Activated T-cell treated with anti-CD3 and anti-CD28 coated beads, Interleukin-2, amount 50 U/mL, for 4 hours (primary cell): ENCODE measurements around the gene SLC8A1. TPM values are rescaled to one million over a fixed set of nuclear protein-coding genes. Genes with fewer than 3 reads are reported as not detected.
"Not testable (repeated sequence)": the region's sequence is repeated elsewhere in the genome, so short reads cannot be mapped to it uniquely, and the experiment has no call there.

Experiments
- ATAC-seq, 2 donors: fragments of 200-7000 bp; cut with Tn5 transposase; one replicate each; pipeline ENCODE4 v1.10.0; 2021
- DNase-seq: peaks from one replicate; pipeline ENCODE4 v3.0.0-alpha.2; 2020
- H3K27me3 Mint-ChIP-seq: one replicate; pipeline ENCODE4 v1.8.0; 2021; ENCODE audit warnings: low read depth, mixed read lengths
- H3K36me3 Mint-ChIP-seq: one replicate; pipeline ENCODE4 v1.8.0; 2022; ENCODE audit warnings: mixed read lengths; ENCODE audit not compliant: insufficient read depth
- H3K4me1 Mint-ChIP-seq: one replicate; pipeline ENCODE4 v1.8.0; 2021; ENCODE audit warnings: low read depth, mixed read lengths
- H3K4me3 Mint-ChIP-seq: one replicate; pipeline ENCODE4 v1.8.0; 2021; ENCODE audit warnings: mild to moderate bottlenecking, moderate library complexity, mixed read lengths
- H3K9me3 Mint-ChIP-seq: one replicate; pipeline ENCODE4 v1.8.0; 2021; ENCODE audit warnings: mixed read lengths
- total RNA-seq, 3 donors: library from RNA; stranded (reverse); gene quantifications; one replicate each; pipeline ENCODE4 v1.2.1, GENCODE V29; 2021

The SLC8A1 gene
- total RNA-seq, 3 donors from 2014 or later: 0.08 to 0.28 (median 0.26) TPM

DNA sequence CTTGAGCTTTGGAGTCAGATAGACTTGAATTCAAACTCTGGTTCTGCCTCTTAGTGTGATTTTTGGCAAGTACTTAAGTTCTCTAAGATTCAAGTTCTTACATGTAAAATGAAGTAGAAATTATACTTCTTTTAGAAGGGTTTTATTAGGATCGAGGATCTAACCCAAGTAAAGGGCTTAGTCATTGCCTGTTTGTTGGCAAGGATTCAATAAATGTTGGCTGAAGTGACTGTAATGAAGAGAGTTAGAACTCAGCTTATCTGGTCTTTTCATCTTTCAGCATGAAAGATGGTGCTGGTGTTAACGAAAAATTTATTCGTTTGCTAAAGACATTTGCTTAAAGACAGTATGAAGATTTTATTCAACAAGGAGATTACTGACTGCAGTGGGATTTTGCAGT is 356.9 kb downstream of the SLC8A1 start:
- Mint-ChIP-seq H3K4me1 (no peaks in the 10 kb centered on the region), H3K9me3 (no peaks in the 10 kb centered on the region), H3K4me3 (no peak overlapping the region), H3K27me3 (no peaks in the 10 kb centered on the region), H3K36me3 (no peaks in the 10 kb centered on the region)
- ATAC-seq (no peak), DNase-seq (no peak)

DNA sequence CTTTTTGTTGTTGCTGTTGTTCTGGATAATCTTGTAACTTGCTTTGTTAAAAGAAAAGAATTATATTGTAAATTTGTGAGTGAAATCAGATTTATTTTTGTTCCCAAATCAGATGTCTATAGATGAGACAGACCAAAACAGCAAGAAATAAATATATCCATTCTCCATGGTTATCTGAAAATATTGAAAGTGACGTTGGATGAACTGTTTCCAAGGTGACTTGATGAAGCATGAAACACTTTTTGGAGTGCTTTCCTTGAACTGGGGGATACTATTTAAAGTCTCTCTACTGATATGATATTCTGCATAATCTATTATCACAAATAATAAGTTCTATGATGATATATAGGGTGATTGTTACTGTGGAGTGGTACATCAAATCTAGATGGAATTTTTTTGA is 357.4 kb downstream of the SLC8A1 start:
- Mint-ChIP-seq H3K4me1 (no peaks in the 10 kb centered on the region), H3K4me3 (no peak overlapping the region), H3K27me3 (no peaks in the 10 kb centered on the region), H3K36me3 (no peaks in the 10 kb centered on the region), H3K9me3 (no peaks in the 10 kb centered on the region)
- ATAC-seq (no peak), DNase-seq (no peak)

DNA sequence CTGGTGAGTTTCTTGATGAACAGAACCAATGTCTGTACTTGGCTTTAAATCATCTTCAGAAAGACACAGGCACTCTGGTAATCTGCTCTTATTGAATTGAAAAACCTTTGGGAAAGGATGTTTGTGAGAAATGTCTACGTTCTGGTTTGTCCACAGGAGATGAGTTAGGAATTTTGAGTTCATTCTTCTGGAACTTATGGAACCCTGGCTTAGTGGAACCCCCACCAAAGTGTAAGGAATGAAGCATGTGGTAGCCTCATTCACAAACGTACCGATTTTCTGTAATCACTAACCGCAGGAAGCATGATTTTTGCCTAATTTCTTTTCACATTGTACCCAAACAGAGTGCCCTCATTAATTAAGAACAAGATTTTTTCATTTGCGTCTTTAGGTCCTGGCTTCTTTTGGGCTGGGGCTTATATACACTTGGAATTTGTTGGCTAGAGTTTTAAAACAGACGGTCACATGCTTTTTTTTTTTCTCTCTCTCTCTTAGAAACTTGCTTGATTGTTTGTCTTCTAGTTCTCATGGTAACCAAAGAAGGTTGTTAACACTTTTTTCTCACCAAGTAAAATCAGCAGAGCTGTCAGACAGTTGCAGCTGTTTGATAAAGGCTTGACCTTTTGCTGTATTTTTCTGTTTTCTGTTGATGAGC is 358.7 kb downstream of the SLC8A1 start:
- H3K4me3 Mint-ChIP-seq: no peak overlapping the region
- no peak for DNase-seq
- no peaks in the 10 kb centered on the region for H3K9me3 Mint-ChIP-seq
- ATAC-seq: no peak
- H3K4me1 Mint-ChIP-seq: no peaks in the 10 kb centered on the region
- no peaks in the 10 kb centered on the region for H3K27me3 Mint-ChIP-seq
- H3K36me3 Mint-ChIP-seq: no peaks in the 10 kb centered on the region

DNA sequence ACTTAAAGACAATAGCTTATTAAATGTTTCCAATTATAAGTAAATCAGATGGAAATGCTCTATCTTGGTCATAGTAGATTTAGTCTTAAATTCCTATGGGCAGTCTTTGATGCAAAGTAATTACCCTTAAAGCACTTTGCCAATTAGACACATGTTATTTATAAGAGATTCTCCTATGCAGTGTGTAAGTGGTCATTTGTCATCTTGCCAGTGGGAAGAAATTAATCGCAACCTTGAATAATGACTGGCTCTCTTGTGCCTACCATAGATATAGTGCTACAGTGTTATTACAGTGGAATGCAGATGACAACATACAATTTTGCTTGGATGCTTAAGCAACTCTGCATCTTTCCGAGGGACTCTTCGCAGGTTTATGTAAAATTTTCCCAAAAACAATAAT is 361.8 kb downstream of the SLC8A1 start:
- H3K27me3 Mint-ChIP-seq: no peaks in the 10 kb centered on the region
- H3K36me3 Mint-ChIP-seq: no peaks in the 10 kb centered on the region
- ATAC-seq (no peak), DNase-seq (no peak)
- H3K9me3 Mint-ChIP-seq: no peaks in the 10 kb centered on the region
- H3K4me1 Mint-ChIP-seq: no peaks in the 10 kb centered on the region
- H3K4me3 Mint-ChIP-seq: no peak overlapping the region

DNA sequence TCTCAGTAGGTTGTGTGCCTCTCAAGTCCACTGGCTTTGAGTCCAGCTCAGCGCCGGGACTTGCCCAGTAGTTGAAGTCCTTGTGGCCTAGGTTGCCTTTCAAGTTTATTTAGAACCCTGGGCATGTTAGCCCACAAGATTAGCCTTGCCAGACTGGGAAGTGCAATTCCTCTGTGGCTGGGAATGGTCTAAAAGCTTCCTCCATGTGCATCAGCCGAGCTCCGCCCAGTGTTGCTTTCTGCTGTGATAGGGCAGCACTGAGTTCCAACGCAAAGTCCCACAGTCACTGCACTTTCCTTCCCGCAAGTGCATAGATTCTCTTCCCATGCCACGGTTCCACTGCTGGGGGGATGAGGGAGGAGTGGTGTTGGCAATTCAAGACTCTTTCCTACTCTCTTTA is 364.0 kb downstream of the SLC8A1 start:
- Mint-ChIP-seq H3K36me3 (no peaks in the 10 kb centered on the region), H3K4me3 (no peak overlapping the region), H3K27me3 (no peaks in the 10 kb centered on the region), H3K9me3 (no peaks in the 10 kb centered on the region), H3K4me1 (no peaks in the 10 kb centered on the region)
- ATAC-seq (no peak), DNase-seq (no peak)

DNA sequence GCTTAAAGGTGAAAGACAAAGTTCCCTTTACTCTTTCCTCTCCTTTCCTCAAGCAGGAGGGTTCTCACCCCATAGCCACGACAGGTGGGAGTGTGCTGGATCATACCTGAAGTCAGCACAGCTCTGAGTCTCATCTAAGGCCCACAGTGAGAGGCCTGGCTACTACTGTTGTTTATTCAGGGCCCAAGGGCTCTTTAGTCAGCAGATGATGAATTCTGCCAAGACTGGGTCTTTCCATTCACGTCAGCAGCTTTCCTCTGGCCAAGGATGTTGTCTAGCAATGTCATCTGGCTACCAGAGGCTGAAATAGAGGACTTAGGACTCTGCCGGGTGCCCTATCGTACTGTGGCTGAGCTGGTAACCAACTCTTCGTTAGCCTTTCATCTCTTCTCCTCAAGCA is 364.5 kb downstream of the SLC8A1 start:
- H3K4me1 Mint-ChIP-seq: no peaks in the 10 kb centered on the region
- no peaks in the 10 kb centered on the region for H3K9me3 Mint-ChIP-seq
- DNase-seq (no peak), ATAC-seq (no peak)
- no peaks in the 10 kb centered on the region for H3K27me3 Mint-ChIP-seq
- H3K4me3 Mint-ChIP-seq: no peak overlapping the region
- no peaks in the 10 kb centered on the region for H3K36me3 Mint-ChIP-seq

DNA sequence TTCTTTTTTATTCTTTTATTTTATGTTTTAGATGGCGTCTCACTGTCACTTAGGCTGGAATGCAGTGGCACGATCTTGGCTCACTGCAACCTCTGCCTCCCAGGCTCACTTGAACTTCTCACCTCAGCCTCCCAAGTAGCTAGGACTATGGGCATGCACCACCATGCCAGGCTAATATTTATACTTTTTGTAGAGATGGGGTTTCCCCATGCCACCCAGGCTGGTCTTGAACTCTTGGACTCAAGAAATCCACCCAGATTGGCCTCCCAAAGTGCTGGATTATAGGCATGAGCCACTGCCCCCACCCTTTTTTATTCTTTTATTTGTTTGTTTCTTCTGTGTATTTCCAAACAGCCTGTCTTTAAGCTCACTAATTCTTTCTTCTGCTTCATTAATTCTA is 366.1 kb downstream of the SLC8A1 start:
- ATAC-seq (no peak), DNase-seq (no peak)
- no peaks in the 10 kb centered on the region for H3K4me1 Mint-ChIP-seq
- H3K9me3 Mint-ChIP-seq: no peaks in the 10 kb centered on the region
- H3K36me3 Mint-ChIP-seq: no peaks in the 10 kb centered on the region
- no peak overlapping the region for H3K4me3 Mint-ChIP-seq
- no peaks in the 10 kb centered on the region for H3K27me3 Mint-ChIP-seq

DNA sequence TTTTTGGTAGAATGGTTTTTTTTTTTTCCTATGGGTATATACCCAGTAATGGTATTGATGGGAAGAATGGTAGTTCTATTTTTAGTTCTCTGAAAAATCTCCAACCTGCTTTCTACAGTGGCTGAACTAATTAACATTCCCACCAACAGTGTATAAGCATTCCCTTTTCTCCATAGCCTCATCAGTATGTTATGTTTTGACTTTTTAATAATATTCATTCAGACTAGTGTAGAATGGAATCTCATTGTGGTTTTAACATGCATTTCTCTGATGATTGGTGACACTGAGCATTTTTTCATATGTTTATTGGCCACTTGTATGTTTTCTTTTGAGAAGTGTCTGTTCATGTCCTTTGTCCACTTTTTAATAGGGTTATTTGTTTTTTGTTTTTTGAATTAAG is 378.6 kb downstream of the SLC8A1 start:
- not testable (repeated sequence) for DNase-seq

DNA sequence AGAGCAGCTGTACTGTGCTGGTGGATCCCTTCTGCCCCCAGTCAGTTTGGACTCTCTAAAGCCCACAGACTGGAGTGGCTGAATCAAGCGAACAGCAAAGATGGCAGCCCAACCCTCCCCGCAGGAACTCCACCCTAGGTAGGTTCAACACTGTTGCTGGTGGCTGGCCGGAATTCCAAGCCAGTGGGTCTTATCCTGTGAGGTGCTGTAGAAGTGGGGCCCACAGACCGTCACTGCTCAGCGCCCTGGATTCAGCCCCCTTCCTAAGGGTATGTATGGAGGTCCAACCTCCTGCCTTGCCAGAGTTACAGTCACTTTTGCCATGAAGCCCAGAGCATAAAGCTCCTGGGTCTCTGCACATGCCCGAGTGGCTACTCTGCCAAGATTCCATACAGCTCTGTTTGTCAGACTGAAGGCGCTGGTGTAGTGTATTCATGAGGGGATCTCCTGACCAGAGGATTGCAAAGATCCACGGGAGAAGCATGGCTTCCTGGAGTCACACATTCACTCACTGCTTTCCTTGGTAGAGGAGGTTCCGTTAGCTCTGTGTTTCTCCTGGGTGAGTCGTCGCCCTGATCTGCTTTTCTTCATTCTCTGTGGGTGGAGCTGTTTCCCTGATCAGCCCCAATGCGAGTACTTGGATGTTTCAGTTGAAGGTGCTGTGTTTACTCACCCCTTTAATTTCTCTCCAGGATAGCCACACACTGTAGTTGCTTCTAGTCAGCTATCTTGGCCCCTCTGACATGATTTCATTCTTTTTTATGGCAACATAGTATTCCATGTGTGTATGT is 379.3 kb downstream of the SLC8A1 start:
- no peaks in the 10 kb centered on the region for H3K27me3 Mint-ChIP-seq
- ATAC-seq: no peak
- no peak for DNase-seq
- no peak overlapping the region for H3K4me3 Mint-ChIP-seq
- H3K4me1 Mint-ChIP-seq: no peaks in the 10 kb centered on the region
- H3K9me3 Mint-ChIP-seq: peaks cover 9% of the 10 kb centered on the region
- H3K36me3 Mint-ChIP-seq: no peaks in the 10 kb centered on the region

More for the DNA sequence above, 378.6 kb downstream of the SLC8A1 start:
- not testable (repeated sequence) for H3K36me3 Mint-ChIP-seq, H3K4me1 Mint-ChIP-seq, H3K27me3 Mint-ChIP-seq, ATAC-seq, H3K4me3 Mint-ChIP-seq, H3K9me3 Mint-ChIP-seq

DNA sequence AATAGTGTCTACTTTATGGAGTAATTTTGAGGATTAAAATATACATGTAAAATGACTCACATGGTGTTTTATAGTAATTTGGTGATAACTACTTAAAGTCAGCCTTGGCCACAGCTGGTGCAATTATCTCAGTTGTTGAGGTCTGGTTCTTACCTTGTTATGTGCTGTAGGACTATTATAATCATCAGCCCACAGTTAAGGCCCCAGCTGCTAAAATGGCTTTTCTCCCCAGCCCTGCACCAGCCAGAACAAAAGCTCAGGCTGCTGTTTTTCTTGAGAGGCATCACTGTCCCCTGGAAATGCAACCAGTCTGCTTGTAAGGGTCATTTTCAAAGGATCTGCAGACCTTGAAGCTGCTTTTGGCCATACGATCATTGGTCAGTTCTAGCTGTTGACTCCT is 389.5 kb downstream of the SLC8A1 start:
- no peaks in the 10 kb centered on the region for H3K4me1 Mint-ChIP-seq
- ATAC-seq: no peak
- no peak overlapping the region for H3K4me3 Mint-ChIP-seq
- H3K9me3 Mint-ChIP-seq: peaks cover 6% of the 10 kb centered on the region
- no peak for DNase-seq
- no peaks in the 10 kb centered on the region for H3K27me3 Mint-ChIP-seq
- H3K36me3 Mint-ChIP-seq: no peaks in the 10 kb centered on the region

DNA sequence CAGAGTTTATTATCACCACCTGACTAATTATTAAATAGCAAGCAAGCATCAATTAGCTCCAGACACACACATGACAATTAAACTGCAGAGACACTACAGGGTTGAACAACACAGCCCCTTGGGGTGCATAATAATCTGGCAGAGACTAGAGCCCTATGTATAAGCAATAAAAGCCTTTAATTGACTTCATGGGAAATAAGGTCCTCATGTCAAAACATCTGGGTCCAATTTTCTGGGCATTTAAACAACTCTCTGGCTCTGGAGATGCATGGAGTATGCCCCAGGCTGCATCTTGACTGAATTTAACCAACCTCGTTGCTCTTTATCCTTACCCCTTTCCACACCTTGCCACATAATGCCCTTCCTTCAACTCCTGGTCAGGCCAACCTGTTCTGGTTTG is 402.1 kb downstream of the SLC8A1 start:
- Mint-ChIP-seq H3K9me3 (no peaks in the 10 kb centered on the region), H3K4me1 (no peaks in the 10 kb centered on the region), H3K36me3 (no peaks in the 10 kb centered on the region), H3K27me3 (no peaks in the 10 kb centered on the region), H3K4me3 (no peak overlapping the region)
- ATAC-seq: no peak
- no peak for DNase-seq

DNA sequence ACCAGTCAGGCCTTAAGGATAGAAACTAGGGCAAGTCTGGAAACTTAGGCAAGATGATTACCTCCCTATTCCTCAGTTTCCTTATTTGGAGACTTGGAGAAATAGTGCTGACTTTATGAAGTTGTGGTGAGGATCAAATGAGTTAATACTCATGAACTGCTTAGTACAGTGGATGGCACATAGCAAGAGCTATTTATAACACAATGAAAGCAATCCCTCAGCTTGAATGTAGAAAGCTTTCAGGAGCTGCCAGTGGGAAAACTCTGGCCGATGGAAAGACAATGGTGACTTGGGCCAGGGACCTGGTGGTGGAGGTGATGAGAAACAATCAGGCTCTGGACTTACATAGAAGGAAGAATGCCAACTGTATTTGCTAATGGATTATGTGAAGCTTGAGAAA is 403.4 kb downstream of the SLC8A1 start:
- Mint-ChIP-seq H3K4me3 (no peak overlapping the region), H3K4me1 (no peaks in the 10 kb centered on the region), H3K9me3 (no peaks in the 10 kb centered on the region), H3K27me3 (no peaks in the 10 kb centered on the region), H3K36me3 (no peaks in the 10 kb centered on the region)
- ATAC-seq (no peak), DNase-seq (no peak)

DNA sequence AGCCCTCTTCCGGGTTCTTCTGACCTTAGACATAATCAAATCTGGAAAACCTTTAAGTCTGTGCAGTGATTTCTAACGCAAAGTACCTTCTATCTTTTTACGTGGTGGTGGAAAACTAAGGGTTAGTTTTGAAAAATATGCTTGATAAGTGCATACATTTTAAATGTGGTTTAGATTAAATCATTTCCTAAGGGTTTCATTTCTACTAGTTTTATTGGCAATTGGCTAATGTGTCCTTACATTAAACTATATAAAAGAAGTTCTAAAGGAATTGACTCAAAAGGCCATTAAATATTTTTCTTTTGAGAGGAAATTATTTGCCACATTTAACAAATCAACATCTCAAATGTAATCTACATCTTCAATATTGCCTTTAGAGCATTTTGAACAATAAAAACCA is 404.5 kb downstream of the SLC8A1 start:
- Mint-ChIP-seq H3K27me3 (no peaks in the 10 kb centered on the region), H3K9me3 (no peaks in the 10 kb centered on the region), H3K4me3 (no peak overlapping the region), H3K36me3 (no peaks in the 10 kb centered on the region), H3K4me1 (no peaks in the 10 kb centered on the region)
- ATAC-seq: no peak
- DNase-seq: no peak
